8988T (cell line): Measurements from ENCODE around the gene GLTP.
"Not testable (repeated sequence)": the region's sequence is repeated elsewhere in the genome, so short reads cannot be mapped to it uniquely, and the experiment has no call there.

Experiments used
- DNase-seq: peaks from one replicate; pipeline ENCODE4 v3.0.0; 2011

The GLTP gene

GRCh38 chr12:109880043-109880931 is at the start of gene GLTP:
Gene GLTP (minus strand): TSS chr12:109880541. CDS start chr12:109880374, 167 bp downstream.
- peak; percentile 88 for DNase-seq

- DNase-seq = not testable (repeated sequence)
Measured at GRCh38 chr12:109929326-109929725, 49.0 kb upstream of the GLTP start.

GRCh38 chr12:109928058-109928656 is 47.8 kb upstream of the GLTP start:
- DNase-seq = no peak

GRCh38 chr12:109927622-109928021 is 47.3 kb upstream of the GLTP start:
- DNase-seq = peak; percentile 65

GRCh38 chr12:109926488-109927210 is 46.3 kb upstream of the GLTP start:
- no peak for DNase-seq

GRCh38 chr12:109926016-109926415 is 45.7 kb upstream of the GLTP start:
- no peak for DNase-seq

- DNase-seq = no peak
Measured at GRCh38 chr12:109925185-109925840, 45.0 kb upstream of the GLTP start.

- no peak for DNase-seq
Measured at GRCh38 chr12:109923481-109924245, 43.3 kb upstream of the GLTP start.

GRCh38 chr12:109923038-109923437 is 42.7 kb upstream of the GLTP start:
- no peak for DNase-seq

- DNase-seq = no peak
Measured at GRCh38 chr12:109921982-109922381, 41.6 kb upstream of the GLTP start.

GRCh38 chr12:109920261-109920780 is 40.0 kb upstream of the GLTP start:
- DNase-seq = no peak

- DNase-seq = no peak
Measured at GRCh38 chr12:109919456-109919855, 39.1 kb upstream of the GLTP start.

- DNase-seq = no peak
Measured at GRCh38 chr12:109916045-109916444, 35.7 kb upstream of the GLTP start.

GRCh38 chr12:109915171-109916040 is 35.1 kb upstream of the GLTP start:
- no peak for DNase-seq

- no peak for DNase-seq
Measured at GRCh38 chr12:109914461-109914860, 34.1 kb upstream of the GLTP start.

- no peak for DNase-seq
Measured at GRCh38 chr12:109912855-109913321, 32.5 kb upstream of the GLTP start.

- DNase-seq = peak; percentile 94
Measured at GRCh38 chr12:109910969-109911348, 30.6 kb upstream of the GLTP start.

GRCh38 chr12:109910254-109910968 is 30.1 kb upstream of the GLTP start:
- no peak for DNase-seq

GRCh38 chr12:109905301-109905700 is 25.0 kb upstream of the GLTP start:
- no peak for DNase-seq

- no peak for DNase-seq
Measured at GRCh38 chr12:109902891-109903418, 22.6 kb upstream of the GLTP start.
